ENCODE measurements around the gene RAD51B.

GRCh38 chr14:67942080-67942710 lies 122.6 kb downstream of the RAD51B start:
- TF ChIP-seq, protein P1, sequence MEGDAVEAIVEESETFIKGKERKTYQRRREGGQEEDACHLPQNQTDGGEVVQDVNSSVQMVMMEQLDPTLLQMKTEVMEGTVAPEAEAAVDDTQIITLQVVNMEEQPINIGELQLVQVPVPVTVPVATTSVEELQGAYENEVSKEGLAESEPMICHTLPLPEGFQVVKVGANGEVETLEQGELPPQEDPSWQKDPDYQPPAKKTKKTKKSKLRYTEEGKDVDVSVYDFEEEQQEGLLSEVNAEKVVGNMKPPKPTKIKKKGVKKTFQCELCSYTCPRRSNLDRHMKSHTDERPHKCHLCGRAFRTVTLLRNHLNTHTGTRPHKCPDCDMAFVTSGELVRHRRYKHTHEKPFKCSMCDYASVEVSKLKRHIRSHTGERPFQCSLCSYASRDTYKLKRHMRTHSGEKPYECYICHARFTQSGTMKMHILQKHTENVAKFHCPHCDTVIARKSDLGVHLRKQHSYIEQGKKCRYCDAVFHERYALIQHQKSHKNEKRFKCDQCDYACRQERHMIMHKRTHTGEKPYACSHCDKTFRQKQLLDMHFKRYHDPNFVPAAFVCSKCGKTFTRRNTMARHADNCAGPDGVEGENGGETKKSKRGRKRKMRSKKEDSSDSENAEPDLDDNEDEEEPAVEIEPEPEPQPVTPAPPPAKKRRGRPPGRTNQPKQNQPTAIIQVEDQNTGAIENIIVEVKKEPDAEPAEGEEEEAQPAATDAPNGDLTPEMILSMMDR (IDR thresholded peaks at IDR 0.05) = no peak
- no peak for TF ChIP-seq POLR2A (IDR thresholded peaks at IDR 0.05)
